ENCODE data around the gene CLDN9. TPM values are rescaled to one million over a fixed set of nuclear protein-coding genes. Genes with fewer than 3 reads are reported as not detected.
A peak's percentile ranks its signal among the peaks of the same experiment; 100 is the strongest.

Gene CLDN9
- total RNA-seq, 1 experiment from 2014 or later, result 1.3 TPM

- Histone ChIP-seq H2BK120ac (ENCODE audit: low read depth, low read length, poor library complexity, severe bottlenecking) (no peak overlapping the region), H2AK5ac (ENCODE audit: insufficient read length, low read length) (no peak overlapping the region), H3K56ac (ENCODE audit: insufficient read length, low read depth, low read length) (no peak overlapping the region), H3K79me1 (ENCODE audit: insufficient read depth, low read depth, low read length, poor library complexity, severe bottlenecking) (no peaks in the 10 kb centered on the region), H4K8ac (replicated peaks; ENCODE audit: insufficient read length, low read depth, low read length) (no peak overlapping the region), H3T11ph (ENCODE audit: low read length) (no peak overlapping the region), H2BK15ac (ENCODE audit: low read depth, low read length) (no peak overlapping the region), H3K27ac (ENCODE audit: insufficient read length, low read depth, low read length) (no peak overlapping the region), H2BK20ac (ENCODE audit: low read depth, low read length, poor library complexity, severe bottlenecking) (no peak overlapping the region), H3K27me3 (ENCODE audit: insufficient read depth, low read length) (no peaks in the 10 kb centered on the region), H2BK12ac (ENCODE audit: insufficient read length, low read depth, low read length) (no peak overlapping the region), H3K9ac (ENCODE audit: extremely low read depth, insufficient read length, low read length) (no peak overlapping the region), H2AFZ (ENCODE audit: low read length) (no peak overlapping the region), H3K4me1 (ENCODE audit: insufficient read depth, low read length) (no peaks in the 10 kb centered on the region; the same call in 1 of the 2 replicates), H4K91ac (ENCODE audit: insufficient read length, low read depth, low read length) (no peak overlapping the region), H3K23me2 (ENCODE audit: insufficient read length, low read depth, low read length, poor library complexity, severe bottlenecking) (peaks cover 20% of the 10 kb centered on the region), H3K4me2 (ENCODE audit: insufficient read depth, insufficient read length, low read length) (no peak overlapping the region), H3K18ac (ENCODE audit: insufficient read length, low read depth, low read length) (no peak overlapping the region), H4K5ac (ENCODE audit: insufficient read length, low read depth, low read length) (no peak overlapping the region), H3K4ac (ENCODE audit: low read depth, low read length) (no peak overlapping the region), H3K23ac (ENCODE audit: insufficient read length, low read depth, low read length) (no peak overlapping the region), H3K14ac (ENCODE audit: insufficient read depth, low read length) (no peak overlapping the region; the same call in 1 of the 2 replicates), H4K20me1 (ENCODE audit: control insufficient read depth, insufficient read depth, insufficient read length) (no peaks in the 10 kb centered on the region), H3K9me3 (ENCODE audit: control insufficient read depth, low read depth, low read length) (no peaks in the 10 kb centered on the region), H3K79me2 (ENCODE audit: insufficient read depth, low read length) (peaks cover 9% of the 10 kb centered on the region; the same call in 1 of the 2 replicates), H2BK5ac (ENCODE audit: insufficient read length, low read length) (no peak overlapping the region)
- Mint-ChIP-seq H3K9me3 (no peaks in the 10 kb centered on the region), H3K4me3 (peak overlapping the region; percentile 19 to 79; a peak in 3 of 5 replicates), H3K4me1 (peaks cover 51 to 80% of the 10 kb centered on the region in 2 experiments), H3K36me3 (ENCODE audit: insufficient read depth in 1 of 3, low read depth in 3 of 3) (peaks cover 21 to 32% (median 30%) of the 10 kb centered on the region in 3 experiments), H3K27ac (peak overlapping the region in 2 of 3 experiments; percentile 57 to 58; a peak in 2 of 7 replicates), H3K27me3 (ENCODE audit: low read depth) (peaks cover 6% of the 10 kb centered on the region)
- DNase-seq, result peak; percentile 66
- no CpG with 5 or more reads among the region's 27 CpGs for WGBS (ENCODE audit: extremely low coverage, insufficient read length, low lambda C conversion rate)
- peak; percentile 32; the same call in 2 of the 3 replicates for TF ChIP-seq CTCF (conservative IDR thresholded peaks at IDR 0.05)
Observed at GRCh38 chr16:3013491-3013951, 798 bp downstream of the CLDN9 start.
